ENCODE data around the gene DPP6.

DPP6 gene

GRCh38 chr7:154906736-154907355, 854.6 kb downstream of the DPP6 start:
- DNase-seq (ENCODE audit: low read depth, low spot score), result no peak
- TF ChIP-seq FOXP2 (optimal IDR thresholded peaks at IDR 0.05; ENCODE audit: control extremely low read depth, extremely low read length, insufficient read depth), result no peak
- no peak for TF ChIP-seq POLR2AphosphoS5 (IDR thresholded peaks at IDR 0.05; ENCODE audit: borderline replicate concordance, low read depth, low read length)
- TF ChIP-seq EZH2 (IDR thresholded peaks at IDR 0.05), result no peak
- Histone ChIP-seq H3K36me3 (ENCODE audit: insufficient read depth, low read length) (no peaks in the 10 kb centered on the region), H3K27ac (no peak overlapping the region), H3K4me3 (no peak overlapping the region), H3K9ac (ENCODE audit: insufficient read length) (no peak overlapping the region), H3K9me3 (ENCODE audit: low read depth, low read length) (no peaks in the 10 kb centered on the region)

- H3K9ac ChIP-seq (ENCODE audit: insufficient read length), result no peak overlapping the region
- no peak overlapping the region for H3K27ac ChIP-seq
- H3K36me3 ChIP-seq (ENCODE audit: insufficient read depth, low read length), result no peaks in the 10 kb centered on the region
- no peak for DNase-seq (ENCODE audit: low read depth, low spot score)
- H3K4me3 ChIP-seq, result no peak overlapping the region
- no peak for TF ChIP-seq EZH2 (IDR thresholded peaks at IDR 0.05)
- TF ChIP-seq POLR2AphosphoS5 (IDR thresholded peaks at IDR 0.05; ENCODE audit: borderline replicate concordance, low read depth, low read length), result no peak
- TF ChIP-seq FOXP2 (optimal IDR thresholded peaks at IDR 0.05; ENCODE audit: control extremely low read depth, extremely low read length, insufficient read depth), result no peak
- H3K9me3 ChIP-seq (ENCODE audit: low read depth, low read length), result no peaks in the 10 kb centered on the region
Observed at GRCh38 chr7:154907651-154908620, 855.7 kb downstream of the DPP6 start.

- no peak overlapping the region for H3K27ac ChIP-seq
- no peaks in the 10 kb centered on the region for H3K9me3 ChIP-seq (ENCODE audit: low read depth, low read length)
- no peak overlapping the region for H3K9ac ChIP-seq (ENCODE audit: insufficient read length)
- TF ChIP-seq EZH2 (IDR thresholded peaks at IDR 0.05), result no peak
- no peak for TF ChIP-seq FOXP2 (optimal IDR thresholded peaks at IDR 0.05; ENCODE audit: control extremely low read depth, extremely low read length, insufficient read depth)
- no peak for TF ChIP-seq POLR2AphosphoS5 (IDR thresholded peaks at IDR 0.05; ENCODE audit: borderline replicate concordance, low read depth, low read length)
- no peak for DNase-seq (ENCODE audit: low read depth, low spot score)
- H3K36me3 ChIP-seq (ENCODE audit: insufficient read depth, low read length), result no peaks in the 10 kb centered on the region
- H3K4me3 ChIP-seq, result no peak overlapping the region
Observed at GRCh38 chr7:154909241-154910105, 857.3 kb downstream of the DPP6 start.

- Histone ChIP-seq H3K27ac (no peak overlapping the region), H3K36me3 (ENCODE audit: insufficient read depth, low read length) (no peaks in the 10 kb centered on the region), H3K9ac (ENCODE audit: insufficient read length) (no peak overlapping the region), H3K9me3 (ENCODE audit: low read depth, low read length) (no peaks in the 10 kb centered on the region), H3K4me3 (no peak overlapping the region)
- TF ChIP-seq POLR2AphosphoS5 (IDR thresholded peaks at IDR 0.05; ENCODE audit: borderline replicate concordance, low read depth, low read length), result no peak
- no peak for DNase-seq (ENCODE audit: low read depth, low spot score)
Observed at GRCh38 chr7:154910125-154910524, 857.9 kb downstream of the DPP6 start.

- no peak overlapping the region for H3K27ac ChIP-seq
- H3K9me3 ChIP-seq (ENCODE audit: low read depth, low read length), result no peaks in the 10 kb centered on the region
- TF ChIP-seq POLR2AphosphoS5 (IDR thresholded peaks at IDR 0.05; ENCODE audit: borderline replicate concordance, low read depth, low read length), result no peak
- no peak for TF ChIP-seq EZH2 (IDR thresholded peaks at IDR 0.05)
- TF ChIP-seq FOXP2 (optimal IDR thresholded peaks at IDR 0.05; ENCODE audit: control extremely low read depth, extremely low read length, insufficient read depth), result no peak
- H3K36me3 ChIP-seq (ENCODE audit: insufficient read depth, low read length), result no peaks in the 10 kb centered on the region
- no peak overlapping the region for H3K4me3 ChIP-seq
- H3K9ac ChIP-seq (ENCODE audit: insufficient read length), result no peak overlapping the region
- DNase-seq (ENCODE audit: low read depth, low spot score), result no peak
Observed at GRCh38 chr7:154910977-154911376, 858.8 kb downstream of the DPP6 start.

GRCh38 chr7:154911411-154911810, 859.2 kb downstream of the DPP6 start:
- Histone ChIP-seq H3K36me3 (ENCODE audit: insufficient read depth, low read length) (no peaks in the 10 kb centered on the region), H3K27ac (no peak overlapping the region), H3K9me3 (ENCODE audit: low read depth, low read length) (no peaks in the 10 kb centered on the region), H3K9ac (ENCODE audit: insufficient read length) (no peak overlapping the region), H3K4me3 (no peak overlapping the region)
- no peak for TF ChIP-seq FOXP2 (optimal IDR thresholded peaks at IDR 0.05; ENCODE audit: control extremely low read depth, extremely low read length, insufficient read depth)
- DNase-seq (ENCODE audit: low read depth, low spot score), result no peak

GRCh38 chr7:154911862-154912455, 859.8 kb downstream of the DPP6 start:
- Histone ChIP-seq H3K27ac (no peak overlapping the region), H3K36me3 (ENCODE audit: insufficient read depth, low read length) (no peaks in the 10 kb centered on the region), H3K9me3 (ENCODE audit: low read depth, low read length) (no peaks in the 10 kb centered on the region), H3K4me3 (no peak overlapping the region), H3K9ac (ENCODE audit: insufficient read length) (no peak overlapping the region)
- TF ChIP-seq POLR2AphosphoS5 (IDR thresholded peaks at IDR 0.05; ENCODE audit: borderline replicate concordance, low read depth, low read length) (no peak), EZH2 (IDR thresholded peaks at IDR 0.05) (no peak), FOXP2 (optimal IDR thresholded peaks at IDR 0.05; ENCODE audit: control extremely low read depth, extremely low read length, insufficient read depth) (no peak)
- DNase-seq (ENCODE audit: low read depth, low spot score), result no peak
